Fibroblast of the aortic adventitia (primary cell): ENCODE results near the gene RPS6KB2. TPM values are rescaled to one million over a fixed set of nuclear protein-coding genes. Genes with fewer than 3 reads are reported as not detected.

ENCODE experiments used
- DNase-seq: peaks from one replicate; pipeline ENCODE4 v3.0.0-alpha.2; 2010; ENCODE audit warnings: low read depth
- H3K4me3 ChIP-seq: 2 replicates; pipeline ENCODE4 v1.5.1; 2011; ENCODE audit warnings: low read depth, mild to moderate bottlenecking, control low read depth, low read length, moderate library complexity
- total RNA-seq: library from RNA; depleted of rRNA; stranded (reverse); fragments of >200 nt; gene quantifications from 2 replicates; pipeline ENCODE4 v1.2.3, GENCODE V29; 2012; ENCODE audit warnings: low replicate concordance
- TF ChIP-seq, protein P1 (sequence below): IDR thresholded peaks from 2 replicates; pipeline ENCODE4 v1.5.1; 2011; ENCODE audit warnings: mild to moderate bottlenecking, low read length, control low read depth, inconsistent platforms; ENCODE audit not compliant: insufficient read depth

RPS6KB2 gene
- total RNA-seq, 1 donor = 35.6 TPM

DNA sequence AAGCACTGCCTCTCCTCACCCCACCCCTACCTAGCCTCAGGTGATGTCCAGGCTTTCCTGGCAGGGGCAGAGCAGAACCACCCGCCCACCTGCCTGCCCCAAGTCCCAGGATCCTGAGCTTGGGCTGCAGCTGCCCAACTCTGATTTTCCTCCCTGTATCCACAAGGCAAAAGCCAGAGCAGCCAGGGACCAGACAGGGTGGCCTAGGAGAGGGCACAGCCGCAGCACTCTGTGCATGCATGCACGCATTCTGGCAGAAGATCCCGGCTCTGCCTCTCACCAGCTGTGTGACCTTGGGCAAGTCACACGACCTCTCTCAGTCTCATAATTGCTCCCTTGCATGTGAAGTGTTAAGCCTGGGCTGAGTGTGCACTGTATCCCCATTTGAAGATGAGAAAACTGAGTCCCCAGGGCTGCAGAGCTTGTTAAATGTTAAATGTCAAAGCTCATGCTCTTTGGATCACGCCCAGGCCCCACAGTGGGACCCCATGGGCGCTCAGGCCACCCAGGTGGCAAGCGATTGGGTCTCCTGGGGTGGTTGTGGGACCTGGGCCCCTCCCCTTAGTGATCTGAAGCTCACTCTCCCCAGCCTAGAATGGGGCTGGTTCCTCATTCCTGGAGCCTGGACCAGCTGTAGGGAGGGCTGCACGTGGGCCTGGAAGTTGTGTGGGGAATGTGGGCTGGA is 15.7 kb upstream of the RPS6KB2 start:
- no peak overlapping the region for H3K4me3 ChIP-seq
- DNase-seq = no peak
- TF ChIP-seq, protein P1, sequence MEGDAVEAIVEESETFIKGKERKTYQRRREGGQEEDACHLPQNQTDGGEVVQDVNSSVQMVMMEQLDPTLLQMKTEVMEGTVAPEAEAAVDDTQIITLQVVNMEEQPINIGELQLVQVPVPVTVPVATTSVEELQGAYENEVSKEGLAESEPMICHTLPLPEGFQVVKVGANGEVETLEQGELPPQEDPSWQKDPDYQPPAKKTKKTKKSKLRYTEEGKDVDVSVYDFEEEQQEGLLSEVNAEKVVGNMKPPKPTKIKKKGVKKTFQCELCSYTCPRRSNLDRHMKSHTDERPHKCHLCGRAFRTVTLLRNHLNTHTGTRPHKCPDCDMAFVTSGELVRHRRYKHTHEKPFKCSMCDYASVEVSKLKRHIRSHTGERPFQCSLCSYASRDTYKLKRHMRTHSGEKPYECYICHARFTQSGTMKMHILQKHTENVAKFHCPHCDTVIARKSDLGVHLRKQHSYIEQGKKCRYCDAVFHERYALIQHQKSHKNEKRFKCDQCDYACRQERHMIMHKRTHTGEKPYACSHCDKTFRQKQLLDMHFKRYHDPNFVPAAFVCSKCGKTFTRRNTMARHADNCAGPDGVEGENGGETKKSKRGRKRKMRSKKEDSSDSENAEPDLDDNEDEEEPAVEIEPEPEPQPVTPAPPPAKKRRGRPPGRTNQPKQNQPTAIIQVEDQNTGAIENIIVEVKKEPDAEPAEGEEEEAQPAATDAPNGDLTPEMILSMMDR = no peak

DNA sequence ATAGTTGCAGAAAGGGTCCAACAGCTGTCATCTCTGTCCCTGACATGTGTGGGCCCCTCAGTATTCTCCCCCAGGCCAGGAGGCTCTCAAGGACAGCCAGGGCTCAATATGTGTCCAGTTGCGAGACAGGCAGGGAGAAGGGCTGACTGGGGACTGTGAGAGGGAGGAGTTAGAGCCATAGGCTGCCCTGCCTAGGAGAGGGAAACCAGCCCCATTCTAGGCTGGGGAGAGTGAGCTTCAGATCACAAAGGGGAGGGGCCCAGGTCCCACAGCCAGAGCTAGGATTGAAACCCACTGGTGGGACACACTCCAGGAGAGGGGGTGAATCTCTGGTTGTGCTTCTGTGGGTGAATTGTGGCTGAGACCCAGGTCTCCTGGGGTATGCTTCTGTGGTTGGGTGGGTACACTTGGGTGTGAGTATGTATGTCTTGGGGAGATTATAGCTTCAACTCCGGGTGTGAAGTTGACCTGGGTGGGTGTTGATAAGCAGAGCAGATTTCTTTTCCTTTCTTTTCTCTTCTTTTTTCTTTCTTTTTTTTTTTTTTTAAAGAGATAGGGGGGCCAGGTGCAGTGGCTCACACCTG is 14.9 kb upstream of the RPS6KB2 start:
- TF ChIP-seq, protein P1 = no peak

DNA sequence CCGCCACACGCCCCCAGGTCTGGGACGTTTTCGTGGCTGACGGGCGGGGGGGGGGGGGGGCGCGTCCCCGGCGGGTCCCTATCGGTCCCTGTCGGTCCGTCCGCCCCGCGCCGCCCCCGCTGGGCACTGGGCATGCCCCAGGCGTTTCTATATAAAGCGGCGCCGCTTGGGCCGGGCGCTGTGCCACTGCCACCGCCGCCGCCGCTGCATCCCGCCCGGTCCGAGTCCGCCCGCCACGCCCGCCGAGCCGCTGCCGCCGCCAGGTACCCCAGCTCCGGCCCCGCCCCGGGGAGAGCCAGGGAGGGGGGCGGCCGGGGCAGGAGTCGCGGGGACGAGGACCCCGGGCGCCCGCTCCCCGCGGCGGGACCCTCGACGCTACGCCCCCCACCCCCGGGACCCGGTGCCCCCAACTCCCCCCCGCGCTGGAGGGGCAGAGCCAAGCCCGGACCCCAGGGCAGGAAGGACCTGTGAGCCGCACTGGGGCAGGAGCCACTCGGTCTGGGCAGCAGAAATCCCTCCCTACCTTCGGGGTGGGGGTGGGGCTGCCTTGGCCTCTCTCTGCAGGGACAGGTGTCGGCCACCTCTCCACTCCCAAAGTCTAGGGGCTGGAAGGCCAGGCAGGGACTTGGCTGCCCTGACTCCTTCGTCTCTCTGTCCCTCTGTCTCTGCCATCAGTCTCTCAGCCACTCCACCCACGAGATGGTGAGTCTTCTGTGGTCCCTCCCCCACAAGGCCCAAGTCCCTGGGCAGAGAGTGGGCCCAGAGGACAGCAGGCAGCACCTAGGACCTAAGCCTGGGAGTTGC is 12.6 kb upstream of the RPS6KB2 start, which contains the start of gene CARNS1:
Gene CARNS1 (plus strand): TSS at position 178 of the 804 bp plus-strand sequence. CDS start 522 bp downstream, at position 700.
- DNase-seq = no peak
- peak within 1 kb of the TSS; percentile 31 for H3K4me3 ChIP-seq
- TF ChIP-seq, protein P1 = no peak

More for the DNA sequence above, 14.9 kb upstream of the RPS6KB2 start:
- DNase-seq = no peak
- H3K4me3 ChIP-seq = no peak overlapping the region

DNA sequence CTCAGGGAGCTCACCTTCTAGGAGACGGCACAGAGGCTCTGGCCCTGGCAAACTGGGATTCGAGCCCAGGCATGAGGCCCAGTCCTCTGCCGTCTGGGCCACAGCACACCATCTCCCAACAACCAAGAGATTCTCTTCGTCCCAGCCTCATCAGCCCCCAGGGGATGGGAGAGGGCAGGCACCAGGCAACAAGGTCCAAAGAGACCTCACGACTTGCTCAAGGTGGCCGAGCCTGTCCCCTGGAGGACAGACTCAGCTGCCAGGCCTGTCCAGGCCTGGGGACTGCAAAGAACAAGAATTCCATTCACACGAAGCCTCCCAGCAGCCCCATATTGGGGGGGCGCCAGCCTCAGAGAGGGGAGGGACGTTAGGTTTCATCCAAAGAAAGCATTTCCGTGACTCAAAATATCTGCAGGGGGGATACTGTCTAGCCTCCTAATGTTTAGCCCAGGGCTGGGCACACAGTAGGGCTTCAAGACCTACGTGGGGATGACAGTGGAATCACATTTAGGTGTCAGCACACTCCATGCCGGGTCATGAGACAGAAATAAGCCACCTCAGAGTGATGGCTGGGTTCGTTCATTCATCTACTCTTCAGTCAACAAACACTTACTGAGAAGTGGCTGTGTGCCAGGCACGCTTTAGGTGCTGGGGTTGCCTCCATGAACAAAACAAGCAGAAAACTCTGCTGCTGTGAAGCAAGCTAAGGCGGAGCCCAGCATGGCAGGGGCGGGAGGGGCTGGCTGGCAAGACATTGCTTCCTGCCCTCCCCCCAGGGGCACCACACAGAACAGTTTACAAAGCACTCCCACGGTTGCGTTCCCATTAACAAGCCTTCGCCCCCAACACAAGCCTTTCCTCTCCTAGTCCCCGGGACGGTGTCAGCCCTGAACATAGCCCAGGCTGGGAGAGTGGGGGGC is 11.6 kb upstream of the RPS6KB2 start:
- H3K4me3 ChIP-seq = no peak overlapping the region
- TF ChIP-seq, protein P1 = no peak
- DNase-seq = peak; percentile 31

DNA sequence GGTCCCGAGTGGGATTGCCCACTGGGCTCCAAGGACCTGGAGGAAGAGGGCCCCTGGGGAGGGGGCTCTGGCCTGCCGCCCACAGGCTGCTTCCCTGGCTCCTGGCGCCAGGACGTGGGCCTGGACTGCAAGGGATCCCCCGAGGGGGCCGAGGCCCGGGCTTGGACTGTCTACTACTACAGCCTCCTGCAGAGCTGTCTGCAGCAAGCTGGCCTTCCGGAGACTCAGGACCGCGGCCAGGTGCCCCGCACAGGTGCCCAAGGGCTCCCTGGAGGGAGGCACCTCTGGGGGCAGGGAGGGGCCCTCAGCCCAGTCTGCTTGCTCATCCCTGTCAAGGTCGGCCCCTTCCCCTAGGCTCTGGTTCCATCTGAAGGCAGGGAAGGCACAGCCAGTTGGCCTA is 10.9 kb upstream of the RPS6KB2 start:
- DNase-seq = no peak
- H3K4me3 ChIP-seq = no peak overlapping the region
- TF ChIP-seq, protein P1 = no peak
